Measurements from ENCODE around the gene MEGF6.

The MEGF6 gene

DNA sequence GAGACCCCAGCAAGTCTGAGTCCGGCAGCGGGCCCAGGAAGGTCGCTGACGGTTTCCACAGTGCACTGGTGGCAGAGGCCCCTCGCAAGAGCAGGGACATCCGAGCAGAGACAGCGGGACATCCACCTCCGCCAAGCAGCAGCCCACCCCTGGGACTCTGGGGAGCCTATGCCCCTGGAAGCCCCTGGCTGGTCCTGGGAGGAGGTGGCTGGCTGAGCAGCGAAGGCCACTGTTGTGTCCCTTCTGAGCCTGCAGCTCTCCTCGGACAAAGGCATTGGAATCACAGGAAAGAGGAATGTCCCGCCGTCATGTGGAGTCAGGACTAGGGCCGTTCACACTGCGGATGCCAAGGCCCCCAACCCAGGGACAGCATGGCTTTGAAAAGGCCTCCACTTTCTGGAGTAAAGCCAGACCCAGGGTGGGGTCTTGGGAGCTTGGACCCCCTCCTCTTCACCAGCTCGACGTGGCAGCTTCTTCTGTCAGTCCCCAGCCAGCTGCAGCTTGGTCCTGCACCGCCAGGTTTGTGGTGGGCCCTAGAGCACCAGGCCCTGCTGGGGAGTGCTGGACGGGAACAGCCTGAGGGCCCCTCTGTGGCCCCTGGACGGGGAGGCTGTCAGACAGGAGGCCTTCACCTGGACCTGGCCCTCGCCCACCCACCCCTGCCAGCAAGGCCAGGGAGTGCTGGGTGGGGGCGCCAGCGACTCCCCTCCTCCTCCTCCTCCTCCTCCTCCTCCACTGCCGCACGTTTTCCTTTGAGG lies 1.4 kb downstream of the MEGF6 start:
- no peak for DNase-seq (ENCODE audit: low read depth in 3 of 3)

GRCh38 chr1:3609016-3609768 lies 2.1 kb downstream of the MEGF6 start:
- no peak for DNase-seq (ENCODE audit: low read depth in 3 of 3)

DNA sequence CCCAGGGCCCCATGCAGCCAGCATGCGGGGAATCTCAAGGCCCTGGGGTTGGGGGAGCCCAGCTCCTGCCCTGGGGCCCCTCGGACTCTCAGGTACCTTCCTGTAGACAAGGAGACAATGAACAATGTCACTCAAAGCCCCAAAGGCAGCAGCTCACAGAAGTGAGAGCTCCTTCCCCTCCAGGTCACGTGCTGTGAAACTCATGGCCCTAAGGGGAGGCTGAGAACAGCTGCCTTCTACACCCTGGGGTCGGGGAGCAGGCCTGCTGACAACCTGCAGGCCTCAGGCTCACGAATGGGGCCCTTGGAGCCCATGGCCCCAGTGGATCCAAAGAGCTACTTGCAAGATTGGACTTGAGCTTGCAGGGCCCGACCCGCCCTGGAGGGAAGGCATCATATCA lies 3.2 kb downstream of the MEGF6 start:
- DNase-seq (ENCODE audit: low read depth in 3 of 3) = no peak

DNA sequence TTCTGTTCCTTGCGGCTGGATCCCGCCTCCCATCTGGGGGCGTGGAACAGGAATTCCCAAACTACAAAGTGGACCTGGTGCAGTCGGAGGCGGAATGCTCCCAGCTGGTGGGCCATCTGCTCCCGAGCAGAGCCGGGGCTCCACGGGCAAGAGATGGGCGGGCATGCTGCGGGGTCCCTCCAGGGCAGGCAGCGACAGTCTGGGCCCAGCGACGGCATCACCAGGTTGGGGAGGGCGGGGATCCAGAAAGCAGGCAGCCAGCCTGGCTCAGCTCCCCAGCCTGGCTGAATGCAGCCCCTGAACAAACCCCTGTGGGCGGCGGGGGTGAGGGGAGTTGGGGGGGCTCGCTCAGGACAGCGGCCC lies 3.6 kb downstream of the MEGF6 start:
- DNase-seq (ENCODE audit: low read depth in 3 of 3) = no peak

GRCh38 chr1:3606779-3607702 lies 4.3 kb downstream of the MEGF6 start:
- no peak for DNase-seq (ENCODE audit: low read depth in 3 of 3)

DNA sequence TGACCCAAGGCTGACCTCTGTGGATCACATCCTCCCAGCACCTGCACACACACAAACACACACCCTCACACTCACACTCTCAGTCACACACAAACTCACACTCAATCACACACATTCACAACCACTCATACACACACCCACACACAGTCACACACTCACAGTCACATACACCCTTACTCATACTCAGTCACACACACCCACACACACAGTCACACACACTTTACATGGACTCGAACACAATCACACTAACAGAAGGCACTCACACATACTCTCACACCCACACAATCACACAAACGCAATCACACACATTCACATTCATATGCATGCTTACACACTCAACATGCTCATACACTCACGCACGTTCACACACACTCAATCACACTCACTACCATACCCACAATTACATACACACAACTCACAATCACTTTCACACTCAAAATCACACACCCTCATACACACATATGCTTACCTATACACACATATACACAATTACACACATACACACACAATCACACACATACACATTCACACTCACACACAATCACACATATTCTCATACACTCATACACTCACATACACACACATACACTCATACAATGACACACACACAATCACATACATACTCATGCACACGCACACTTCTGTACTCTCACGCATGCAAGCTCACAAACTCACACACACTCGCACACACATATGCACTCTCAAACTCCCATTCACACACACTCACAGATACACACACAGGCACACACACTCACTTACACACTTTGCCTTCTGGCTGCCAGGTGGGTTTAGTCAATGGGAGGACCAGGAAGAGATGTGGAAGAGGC lies 6.1 kb downstream of the MEGF6 start:
- DNase-seq (ENCODE audit: low read depth in 3 of 3) = no peak

- no peak for DNase-seq (ENCODE audit: low read depth in 3 of 3)
Measured at GRCh38 chr1:3604468-3604974, 6.8 kb downstream of the MEGF6 start.

GRCh38 chr1:3603571-3604467 lies 7.5 kb downstream of the MEGF6 start:
- no peak for DNase-seq (ENCODE audit: low read depth in 3 of 3)

DNA sequence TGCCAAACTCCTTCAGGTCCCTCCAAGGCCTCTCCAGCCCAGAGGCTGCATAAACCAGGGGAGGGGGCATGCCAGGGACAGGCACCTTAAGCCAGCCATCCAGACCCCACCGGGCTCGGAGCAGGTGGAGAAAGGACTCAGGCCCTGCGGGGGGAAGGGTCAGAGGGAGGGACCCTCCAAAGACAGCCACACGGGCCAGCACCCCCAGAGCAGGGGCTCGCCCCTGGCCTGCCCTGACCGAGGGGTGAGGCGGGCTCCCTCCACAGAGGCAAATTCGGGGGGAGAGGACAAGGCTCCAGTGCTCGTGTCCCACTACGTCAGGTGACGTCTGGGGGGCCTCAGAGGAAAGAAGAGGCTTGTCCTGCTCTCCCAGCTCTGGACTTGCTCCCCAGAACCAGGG lies 8.2 kb downstream of the MEGF6 start:
- no peak for DNase-seq (ENCODE audit: low read depth in 3 of 3)

DNA sequence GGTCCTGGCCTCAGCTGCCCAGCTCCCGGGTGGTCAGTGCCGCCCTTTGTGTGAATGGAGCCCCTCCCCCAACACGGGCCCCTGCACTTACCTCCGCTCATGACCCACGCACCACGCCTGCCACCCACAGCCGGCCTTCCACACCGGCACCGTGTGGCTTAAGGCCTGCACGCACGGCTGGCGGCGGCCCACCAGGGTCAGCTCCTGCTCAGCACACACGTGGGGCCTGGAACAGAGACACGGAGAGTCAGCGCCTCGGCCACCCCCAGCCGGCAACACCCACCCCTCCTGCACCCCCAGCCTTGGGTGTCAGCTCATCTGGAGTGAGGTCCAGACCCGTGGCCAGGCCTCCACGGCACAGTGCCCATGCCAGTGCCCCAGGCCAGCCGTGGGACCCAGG lies 8.9 kb downstream of the MEGF6 start:
- no peak for DNase-seq (ENCODE audit: low read depth in 3 of 3)

GRCh38 chr1:3601743-3602142 lies 9.6 kb downstream of the MEGF6 start:
- DNase-seq (ENCODE audit: low read depth in 3 of 3) = no peak

DNA sequence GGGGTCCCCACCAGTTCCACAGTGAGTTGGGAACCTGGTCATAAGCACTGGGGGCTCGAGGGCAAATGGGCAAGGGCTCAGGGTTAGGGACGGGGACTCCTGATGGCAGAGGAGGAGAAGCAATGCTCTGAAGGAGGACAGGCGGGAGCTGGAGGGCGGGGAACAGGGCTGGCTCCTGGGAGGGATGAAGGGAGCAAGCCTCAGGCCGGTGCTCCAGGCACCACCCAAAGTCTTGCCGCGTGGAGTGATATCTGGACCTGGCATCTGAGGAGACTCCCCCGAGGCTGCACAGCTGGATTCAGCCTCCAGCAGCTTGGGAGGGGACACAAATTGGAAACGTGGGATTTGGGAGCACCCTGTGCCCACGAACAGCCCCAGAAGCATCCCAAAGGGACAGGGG lies 11.0 kb downstream of the MEGF6 start:
- DNase-seq (ENCODE audit: low read depth in 3 of 3) = no peak

DNA sequence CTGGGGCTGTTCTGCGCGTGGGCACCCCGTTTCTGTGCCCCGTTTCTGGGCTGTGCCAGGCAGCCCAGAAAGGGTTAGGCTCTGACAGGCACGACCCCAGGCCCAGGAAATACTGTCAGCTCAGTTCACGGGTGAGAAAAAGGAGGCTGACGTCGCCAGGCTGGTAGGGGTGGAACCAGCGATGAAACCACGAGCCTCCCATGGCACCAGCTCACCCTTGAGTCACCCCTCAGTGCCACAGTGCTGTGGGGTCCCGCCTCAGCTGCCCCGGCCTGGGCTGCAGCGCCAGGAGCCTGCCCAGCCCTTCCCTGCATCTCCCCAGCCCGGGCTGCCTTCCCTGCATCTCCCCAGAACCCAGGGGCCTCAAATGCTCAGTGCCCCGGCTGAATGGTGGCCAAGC lies 11.5 kb downstream of the MEGF6 start:
- no peak for DNase-seq (ENCODE audit: low read depth in 3 of 3)

- DNase-seq (ENCODE audit: low read depth in 3 of 3) = no peak
Measured at GRCh38 chr1:3599286-3599811, 12.0 kb downstream of the MEGF6 start.

- DNase-seq (ENCODE audit: low read depth in 3 of 3) = no peak
Measured at GRCh38 chr1:3598522-3599285, 12.6 kb downstream of the MEGF6 start.

DNA sequence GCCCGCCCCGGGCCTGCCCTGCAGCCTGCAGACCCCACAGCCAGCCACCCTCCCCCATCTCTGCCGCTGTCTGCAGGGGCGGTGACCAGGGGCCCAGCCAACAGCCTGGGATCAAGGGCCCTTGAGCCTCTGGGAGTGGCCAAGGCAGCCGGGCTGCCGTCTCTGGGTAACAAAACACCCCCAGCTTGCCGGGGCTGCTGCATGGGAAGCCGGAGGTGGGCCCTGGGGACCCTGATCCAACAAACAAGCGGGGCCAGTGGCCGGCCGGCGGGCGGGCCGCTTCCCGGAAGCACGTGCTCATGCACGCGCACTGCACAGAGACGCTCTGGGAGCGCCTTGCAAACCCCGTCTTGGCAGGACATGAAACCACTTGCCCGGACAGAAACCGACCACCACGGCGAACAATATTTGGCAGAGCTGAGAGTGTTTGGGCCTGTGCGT lies 13.2 kb downstream of the MEGF6 start:
- no peak for DNase-seq (ENCODE audit: low read depth in 3 of 3)

DNA sequence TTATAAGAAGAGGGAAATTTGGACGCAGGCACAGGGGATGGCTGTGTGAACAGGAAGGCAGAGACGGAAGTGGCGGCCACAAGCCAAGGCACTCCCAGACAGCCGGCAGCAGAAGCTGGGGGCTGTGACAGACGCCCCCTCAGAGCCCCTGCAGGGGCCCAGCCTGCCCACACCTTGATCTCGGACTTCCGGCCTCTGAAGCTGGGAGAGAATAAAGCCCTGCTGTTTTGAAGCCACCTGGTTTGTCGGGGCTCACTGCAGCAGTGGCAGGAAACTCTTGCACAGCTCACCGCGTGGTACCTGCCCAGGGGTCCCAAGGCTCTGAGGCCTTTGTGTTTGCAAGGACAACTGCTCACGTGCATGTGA lies 13.7 kb downstream of the MEGF6 start:
- no peak for DNase-seq (ENCODE audit: low read depth in 3 of 3)

- DNase-seq (ENCODE audit: low read depth in 3 of 3) = no peak
Measured at GRCh38 chr1:3596663-3597598, 14.4 kb downstream of the MEGF6 start.

Data from stimulated activated CD4-positive, alpha-beta T cell treated with anti-CD3 and anti-CD28 coated beads, TNF-alpha, amount 100 ng/mL, for 4 hours (primary cell).